H9 (cell line): Measurements from ENCODE around the gene SPOP. TPM values are rescaled to one million over a fixed set of nuclear protein-coding genes. Genes with fewer than 3 reads are reported as not detected.
"Not testable (repeated sequence)": the region's sequence is repeated elsewhere in the genome, so short reads cannot be mapped to it uniquely, and the experiment has no call there.

Source experiments
- DNase-seq: peaks from one replicate; pipeline ENCODE4 v3.0.0-alpha.2; 2017
- H2AFZ ChIP-seq: one replicate; pipeline ENCODE4 v1.6.1; 2013; ENCODE audit warnings: mild to moderate bottlenecking, low read length, control low read depth, moderate library complexity
- H2AK5ac ChIP-seq: 2 replicates; pipeline ENCODE4 v1.6.1; 2013; ENCODE audit warnings: low read length, control low read depth, mixed read lengths; ENCODE audit not compliant: insufficient read length
- H2BK120ac ChIP-seq: one replicate; pipeline ENCODE4 v1.6.1; 2013; ENCODE audit warnings: low read depth, mild to moderate bottlenecking, low read length, control low read depth, inconsistent platforms; ENCODE audit not compliant: poor library complexity, severe bottlenecking
- H2BK12ac ChIP-seq: 2 replicates; pipeline ENCODE4 v1.6.1; 2013; ENCODE audit warnings: low read length, control low read depth, mixed read lengths, low read depth; ENCODE audit not compliant: insufficient read length
- H2BK15ac ChIP-seq: 2 replicates; pipeline ENCODE4 v1.6.1; 2013; ENCODE audit warnings: low read depth, low read length, control low read depth
- H2BK20ac ChIP-seq: one replicate; pipeline ENCODE4 v1.6.1; 2013; ENCODE audit warnings: low read depth, mild to moderate bottlenecking, low read length, control low read depth, inconsistent platforms; ENCODE audit not compliant: poor library complexity, severe bottlenecking
- H2BK5ac ChIP-seq: 2 replicates; pipeline ENCODE4 v1.6.1; 2013; ENCODE audit warnings: low read length, control low read depth, mixed read lengths; ENCODE audit not compliant: insufficient read length
- H3K14ac ChIP-seq: 2 replicates; pipeline ENCODE4 v1.6.1; 2013; ENCODE audit warnings: low read length, control low read depth; ENCODE audit not compliant: insufficient read depth
- H3K18ac ChIP-seq: 2 replicates; pipeline ENCODE4 v1.6.1; 2013; ENCODE audit warnings: low read depth, mild to moderate bottlenecking, mixed read lengths, low read length, control low read depth; ENCODE audit not compliant: insufficient read length
- H3K23ac ChIP-seq: 2 replicates; pipeline ENCODE4 v1.6.1; 2013; ENCODE audit warnings: low read length, control low read depth, mixed read lengths, low read depth; ENCODE audit not compliant: insufficient read length
- H3K23me2 ChIP-seq: 2 replicates; pipeline ENCODE4 v1.6.1; 2013; ENCODE audit warnings: low read depth, mild to moderate bottlenecking, mixed read lengths, low read length, control low read depth; ENCODE audit not compliant: insufficient read length, poor library complexity, severe bottlenecking
- H3K27ac ChIP-seq: 2 replicates; pipeline ENCODE4 v1.5.1; 2013; ENCODE audit warnings: low read length, control low read depth, mixed read lengths, low read depth; ENCODE audit not compliant: insufficient read length
- H3K27me3 ChIP-seq: 2 replicates; pipeline ENCODE4 v1.6.1; 2013; ENCODE audit warnings: low read length, control low read depth, inconsistent platforms; ENCODE audit not compliant: insufficient read depth
- H3K4ac ChIP-seq: 2 replicates; pipeline ENCODE4 v1.6.1; 2013; ENCODE audit warnings: low read depth, mild to moderate bottlenecking, control low read depth, inconsistent platforms, low read length, moderate library complexity
- H3K4me1 ChIP-seq: 2 replicates; pipeline ENCODE4 v1.6.1; 2013; ENCODE audit warnings: low read length, control low read depth, inconsistent platforms; ENCODE audit not compliant: insufficient read depth
- H3K4me2 ChIP-seq: 2 replicates; pipeline ENCODE4 v1.6.1; 2013; ENCODE audit warnings: low read length, control low read depth, mixed read lengths; ENCODE audit not compliant: insufficient read length, insufficient read depth
- H3K56ac ChIP-seq: 2 replicates; pipeline ENCODE4 v1.6.1; 2013; ENCODE audit warnings: low read depth, mild to moderate bottlenecking, mixed read lengths, low read length, control low read depth; ENCODE audit not compliant: insufficient read length
- H3K79me1 ChIP-seq: 2 replicates; pipeline ENCODE4 v1.6.1; 2013; ENCODE audit warnings: low read depth, mild to moderate bottlenecking, moderate library complexity, low read length, control low read depth, inconsistent platforms; ENCODE audit not compliant: insufficient read depth, poor library complexity, severe bottlenecking
- H3K79me2 ChIP-seq: 2 replicates; pipeline ENCODE4 v1.6.1; 2013; ENCODE audit warnings: low read length, control low read depth, inconsistent platforms; ENCODE audit not compliant: insufficient read depth
- H3K9ac ChIP-seq: 2 replicates; pipeline ENCODE4 v1.6.1; 2013; ENCODE audit warnings: low read length, control low read depth, mixed read lengths; ENCODE audit not compliant: insufficient read length; ENCODE audit errors: extremely low read depth
- H3K9me3 ChIP-seq: one replicate; pipeline ENCODE4 v1.6.1; 2013; ENCODE audit warnings: low read depth, low read length, inconsistent platforms; ENCODE audit not compliant: control insufficient read depth
- H3T11ph ChIP-seq: one replicate; pipeline ENCODE4 v1.6.1; 2013; ENCODE audit warnings: mild to moderate bottlenecking, low read length, control low read depth, inconsistent platforms
- H4K20me1 ChIP-seq: one replicate; pipeline ENCODE4 v1.6.1; 2013; ENCODE audit not compliant: control insufficient read depth, insufficient read length, insufficient read depth
- H4K5ac ChIP-seq: 2 replicates; pipeline ENCODE4 v1.6.1; 2013; ENCODE audit warnings: low read depth, mild to moderate bottlenecking, mixed read lengths, low read length, control low read depth; ENCODE audit not compliant: insufficient read length
- H4K8ac ChIP-seq: replicated peaks from 2 replicates; pipeline ENCODE4 v1.6.1; 2013; ENCODE audit warnings: low read length, control low read depth, mixed read lengths, low read depth; ENCODE audit not compliant: insufficient read length
- H4K91ac ChIP-seq: 2 replicates; pipeline ENCODE4 v1.6.1; 2013; ENCODE audit warnings: low read depth, mild to moderate bottlenecking, moderate library complexity, mixed read lengths, low read length, control low read depth; ENCODE audit not compliant: insufficient read length
- H3K27ac Mint-ChIP-seq, 3 experiments: 2 replicates in 2 of 3; 3 replicates in 1 of 3; pipeline ENCODE4 v1.8.0; 2020 to 2021; ENCODE audit warnings: mixed read lengths in 3 of 3, mild to moderate bottlenecking in 1 of 3, moderate library complexity in 1 of 3
- H3K27me3 Mint-ChIP-seq: 2 replicates; pipeline ENCODE4 v1.8.0; 2021; ENCODE audit warnings: low read depth, mild to moderate bottlenecking, moderate library complexity, mixed read lengths
- H3K36me3 Mint-ChIP-seq, 3 experiments: 2 replicates in 2 of 3; 3 replicates in 1 of 3; pipeline ENCODE4 v1.8.0; 2020 to 2021; ENCODE audit warnings: low read depth in 3 of 3, mixed read lengths in 3 of 3; ENCODE audit not compliant: insufficient read depth in 1 of 3
- H3K4me1 Mint-ChIP-seq, 2 experiments: 2 replicates each; pipeline ENCODE4 v1.8.0; 2020; ENCODE audit warnings: mixed read lengths in 2 of 2
- H3K4me3 Mint-ChIP-seq, 2 experiments: 2 replicates in 1 of 2; 3 replicates in 1 of 2; pipeline ENCODE4 v1.8.0; 2020 to 2021; ENCODE audit warnings: mild to moderate bottlenecking in 2 of 2, mixed read lengths in 2 of 2, moderate library complexity in 1 of 2
- H3K9me3 Mint-ChIP-seq, 2 experiments: 2 replicates in 1 of 2; 3 replicates in 1 of 2; pipeline ENCODE4 v1.8.0; 2020; ENCODE audit warnings: mild to moderate bottlenecking in 2 of 2, mixed read lengths in 2 of 2, moderate library complexity in 1 of 2
- CTCF ChIP-seq: fragments of 200-600 bp; sonication (generic); conservative IDR thresholded peaks from 3 replicates; pipeline ENCODE4 v1.8.0; 2021; ENCODE audit warnings: antibody characterized with exemption, mild to moderate bottlenecking
- WGBS: extraction: QIAGEN DNeasy Blood & Tissue Kit; methylation state at CpG from one replicate; pipeline ENCODE4 v1.1.7; 2013; ENCODE audit warnings: missing lambda C conversion rate, low lambda C conversion rate, mixed read lengths; ENCODE audit not compliant: insufficient read length; ENCODE audit errors: extremely low coverage; 5-methylcytosine and 5-hydroxymethylcytosine counted together
- total RNA-seq: library from RNA; stranded (reverse); gene quantifications from 2 replicates; pipeline ENCODE4 v1.2.1, GENCODE V29; 2021

Gene SPOP
- total RNA-seq, 1 experiment from 2014 or later: 33.7 TPM

GRCh38 chr17:49674507-49674906, 3.4 kb downstream of the SPOP start:
- Histone ChIP-seq H3K79me1 (peaks cover 5% of the 10 kb centered on the region), H3T11ph (no peak overlapping the region), H3K27ac (no peak overlapping the region), H2AFZ (no peak overlapping the region), H2BK20ac (no peak overlapping the region), H3K4me2 (no peak overlapping the region), H3K56ac (no peak overlapping the region), H3K4me1 (no peaks in the 10 kb centered on the region), H3K79me2 (peaks cover 4% of the 10 kb centered on the region; the same call in 1 of the 2 replicates), H3K4ac (no peak overlapping the region), H3K9me3 (no peaks in the 10 kb centered on the region), H3K18ac (no peak overlapping the region), H4K8ac (no peak overlapping the region), H3K14ac (no peak overlapping the region), H3K27me3 (no peaks in the 10 kb centered on the region), H4K91ac (no peak overlapping the region), H3K23ac (no peak overlapping the region), H4K20me1 (no peaks in the 10 kb centered on the region), H2BK12ac (no peak overlapping the region), H2BK15ac (no peak overlapping the region), H2AK5ac (no peak overlapping the region), H4K5ac (no peak overlapping the region), H2BK120ac (no peak overlapping the region), H3K9ac (no peak overlapping the region), H2BK5ac (no peak overlapping the region), H3K23me2 (peaks cover 5% of the 10 kb centered on the region)
- Mint-ChIP-seq H3K4me3 (no peak overlapping the region), H3K9me3 (peaks cover 4 to 8% of the 10 kb centered on the region in 2 experiments), H3K4me1 (peaks cover 11 to 23% of the 10 kb centered on the region in 2 experiments), H3K27ac (no peak overlapping the region), H3K36me3 (peaks cover 14 to 26% (median 20%) of the 10 kb centered on the region in 3 experiments), H3K27me3 (peaks cover 9% of the 10 kb centered on the region)
- no peak for DNase-seq
- TF ChIP-seq CTCF: no peak

- H3K4ac ChIP-seq, H3K4me1 ChIP-seq, H3K4me2 ChIP-seq, H2BK12ac ChIP-seq, H2AK5ac ChIP-seq, H2BK120ac ChIP-seq, H3T11ph ChIP-seq, H3K4me3 Mint-ChIP-seq, H4K5ac ChIP-seq, H3K56ac ChIP-seq, H3K18ac ChIP-seq, H4K91ac ChIP-seq, H3K23ac ChIP-seq, H3K79me1 ChIP-seq, H3K23me2 ChIP-seq, H3K9me3 Mint-ChIP-seq, H2BK5ac ChIP-seq, H3K27ac Mint-ChIP-seq, H4K8ac ChIP-seq, H3K14ac ChIP-seq, H2AFZ ChIP-seq, DNase-seq, H3K9ac ChIP-seq, H2BK15ac ChIP-seq, H3K27me3 ChIP-seq, H3K9me3 ChIP-seq, H2BK20ac ChIP-seq, H3K79me2 ChIP-seq, H3K27ac ChIP-seq, H3K27me3 Mint-ChIP-seq, H4K20me1 ChIP-seq: not testable (repeated sequence)
- WGBS: no CpG with 5 or more reads among the region's 6 CpGs
- Mint-ChIP-seq H3K4me1 (peaks cover 11 to 23% of the 10 kb centered on the region in 2 experiments), H3K36me3 (peaks cover 14 to 26% (median 20%) of the 10 kb centered on the region in 3 experiments)
Measured at GRCh38 chr17:49673679-49674078, 4.2 kb downstream of the SPOP start.
